ENCODE measurements around the gene METTL6.
A peak's percentile ranks its signal among the peaks of the same experiment; 100 is the strongest.
"Not testable (repeated sequence)": the region's sequence is repeated elsewhere in the genome, so short reads cannot be mapped to it uniquely, and the experiment has no call there.

METTL6 gene

DNA sequence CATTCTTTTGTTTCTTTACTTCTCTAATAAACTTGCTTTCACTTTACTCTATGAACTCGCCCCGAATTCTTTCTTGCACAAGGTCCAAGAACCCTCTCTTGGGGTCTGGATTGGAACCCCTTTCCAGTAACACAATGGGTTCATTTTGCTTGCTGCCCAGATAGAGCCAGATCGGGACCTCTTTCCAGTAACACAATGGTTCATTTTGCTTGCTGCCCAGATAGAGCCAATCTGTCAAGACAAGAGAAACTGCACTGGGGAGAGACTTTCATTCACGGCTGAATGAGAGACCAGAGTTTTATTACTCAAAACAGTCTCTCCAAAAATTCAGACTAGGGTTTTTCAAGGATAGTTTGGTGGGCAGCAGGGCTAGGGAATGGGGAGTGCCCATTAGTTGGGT lies 25.4 kb downstream of the METTL6 start:
- DNase-seq, result no peak

DNA sequence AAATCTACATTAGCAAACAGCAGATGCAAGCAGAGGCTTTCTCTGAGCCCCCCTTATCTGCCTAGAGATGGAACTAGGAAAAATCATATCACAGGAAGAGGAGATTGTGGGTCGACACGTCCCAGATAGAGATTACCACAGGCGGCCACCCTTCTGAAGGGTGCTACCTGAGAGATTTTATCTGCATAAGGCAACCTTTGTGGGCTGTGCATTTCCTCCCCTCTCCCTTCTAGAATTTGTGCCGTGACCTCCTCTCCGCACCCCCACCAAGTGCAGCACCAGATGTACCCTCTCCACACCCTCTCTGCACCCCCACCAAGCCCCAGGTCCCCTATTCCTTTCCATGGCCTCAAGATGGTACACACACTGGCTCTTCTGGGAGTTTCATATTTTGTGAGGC lies 27.4 kb downstream of the METTL6 start:
- no peak for DNase-seq

DNA sequence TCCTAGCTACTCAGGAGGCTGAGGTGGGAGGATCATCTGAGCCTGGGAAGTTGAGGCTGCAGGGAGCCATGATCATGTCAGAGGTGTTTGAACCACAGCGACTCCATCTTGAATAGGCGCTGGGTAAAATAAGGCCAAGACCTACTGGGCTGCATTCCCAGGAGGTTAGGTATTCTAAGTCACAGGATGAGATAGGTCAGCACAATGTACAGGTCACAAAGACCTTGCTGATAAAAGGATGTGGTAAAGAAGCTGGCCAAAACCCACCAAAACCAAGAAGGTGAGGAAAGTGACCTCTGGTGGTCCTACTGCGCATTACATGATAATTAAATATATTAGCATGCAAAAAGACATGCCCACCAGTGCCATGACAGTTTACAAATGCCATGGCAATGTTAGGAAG lies 28.6 kb downstream of the METTL6 start:
- DNase-seq, result not testable (repeated sequence)

DNA sequence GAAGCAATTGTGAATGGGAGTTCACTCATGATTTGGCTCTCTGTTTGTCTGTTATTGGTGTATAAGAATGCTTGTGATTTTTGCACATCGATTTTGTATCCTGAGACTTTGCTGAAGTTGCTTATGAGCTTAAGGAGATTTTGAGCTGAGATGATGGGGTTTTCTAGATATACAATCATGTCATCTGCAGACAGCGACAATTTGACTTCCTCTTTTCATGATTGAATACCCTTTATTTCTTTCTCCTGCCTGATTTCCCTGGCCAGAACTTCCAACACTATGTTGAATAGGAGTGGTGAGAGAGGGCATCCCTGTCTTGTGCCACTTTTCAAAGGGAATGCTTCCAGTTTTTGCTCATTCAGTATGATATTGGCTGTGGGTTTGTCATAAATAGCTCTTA lies 34.1 kb downstream of the METTL6 start:
- DNase-seq, result not testable (repeated sequence)

GRCh38 chr3:15391007-15391406 lies 36.3 kb downstream of the METTL6 start:
- DNase-seq, result no peak

- DNase-seq, result no peak
These were observed 36.9 kb downstream of the METTL6 start for GRCh38 chr3:15390460-15390859.

- DNase-seq, result not testable (repeated sequence)
These were observed 39.0 kb downstream of the METTL6 start for GRCh38 chr3:15388335-15388734.

GRCh38 chr3:15387735-15388134 lies 39.6 kb downstream of the METTL6 start:
- DNase-seq, result no peak

- no peak for DNase-seq
These were observed 40.2 kb downstream of the METTL6 start for GRCh38 chr3:15387171-15387581.

DNA sequence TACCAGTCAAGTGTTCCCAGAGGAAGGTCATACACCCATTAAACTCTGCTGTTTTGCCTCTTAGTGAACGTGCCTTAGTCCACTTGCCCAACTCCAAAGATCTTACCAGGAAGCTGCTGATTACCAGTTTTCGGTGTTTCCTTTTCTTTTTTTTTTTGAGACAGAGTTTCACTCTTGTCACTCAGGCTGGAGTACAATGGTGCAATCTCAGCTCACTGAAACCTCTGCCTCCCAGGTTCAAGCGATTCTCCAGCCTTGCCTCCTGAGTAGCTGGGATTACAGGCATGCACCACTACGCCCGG lies 40.7 kb downstream of the METTL6 start:
- not testable (repeated sequence) for DNase-seq

GRCh38 chr3:15385901-15386653 lies 41.3 kb downstream of the METTL6 start:
- DNase-seq, result no peak

- DNase-seq, result not testable (repeated sequence)
These were observed 42.1 kb downstream of the METTL6 start for GRCh38 chr3:15385238-15385695.

DNA sequence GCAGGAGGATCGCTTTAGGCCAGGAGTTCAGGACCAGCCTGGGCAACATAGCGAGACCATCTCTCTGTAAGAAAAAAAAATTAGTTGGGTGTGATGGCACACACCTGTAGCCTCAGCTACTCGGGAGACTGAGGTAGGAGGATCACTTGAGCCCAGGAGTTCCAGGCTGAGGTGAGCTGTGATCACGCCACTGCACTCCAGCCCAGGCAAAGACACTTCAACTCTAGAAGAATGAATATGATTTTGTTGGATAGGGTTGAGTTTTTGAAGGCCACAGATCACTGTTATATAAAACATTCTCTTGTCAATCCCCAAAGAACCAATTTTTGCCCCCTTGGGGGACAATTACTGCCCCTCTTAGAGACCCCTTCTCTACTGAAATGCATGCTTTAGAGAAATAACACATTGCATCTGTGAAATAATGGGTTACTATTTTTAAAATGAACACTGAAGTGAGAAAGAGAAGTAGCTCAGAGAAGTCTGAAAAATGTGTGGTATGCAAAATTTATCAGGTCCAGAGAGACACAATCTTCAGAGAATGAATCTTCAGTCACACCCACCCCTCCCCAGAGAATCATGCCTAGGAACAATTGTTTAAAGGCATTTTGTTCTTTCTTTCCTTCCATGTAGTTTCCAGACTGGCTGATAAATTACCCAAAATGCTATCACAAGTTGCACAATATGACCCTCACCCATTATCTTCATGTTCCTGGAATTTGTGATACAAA lies 42.7 kb downstream of the METTL6 start:
- DNase-seq, result no peak

DNA sequence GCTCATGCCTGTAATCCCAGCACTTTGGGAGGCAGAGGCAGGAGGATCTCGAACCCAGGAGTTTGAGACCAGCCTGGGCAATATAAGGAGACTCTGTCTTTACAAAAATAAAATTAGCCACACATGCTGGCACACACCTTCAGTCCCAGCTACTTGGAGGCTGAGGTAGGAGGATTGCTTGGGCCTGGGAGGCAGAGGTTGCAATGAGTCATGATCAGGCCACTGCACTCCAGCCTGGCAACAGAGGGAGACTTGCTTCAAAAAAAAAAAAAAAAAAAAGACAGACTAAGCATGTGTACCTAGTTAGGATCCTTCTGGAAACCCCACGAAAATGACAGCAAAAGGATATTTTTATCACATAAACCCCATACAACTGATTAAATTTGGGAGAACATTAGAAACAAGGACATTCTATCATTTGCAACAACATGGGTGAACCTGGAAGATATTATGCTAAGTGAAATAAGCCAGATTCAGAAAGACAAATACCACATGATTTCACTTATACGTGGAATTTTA lies 44.9 kb downstream of the METTL6 start:
- DNase-seq, result no peak

GRCh38 chr3:15380980-15381890 lies 46.1 kb downstream of the METTL6 start:
- DNase-seq, result no peak

GRCh38 chr3:15377961-15378791 lies 49.2 kb downstream of the METTL6 start:
- DNase-seq, result peak; percentile 97

- no peak for DNase-seq
These were observed 51.8 kb downstream of the METTL6 start for GRCh38 chr3:15375461-15376000.

- DNase-seq, result no peak
These were observed 54.4 kb downstream of the METTL6 start for GRCh38 chr3:15372918-15373317.

DNA sequence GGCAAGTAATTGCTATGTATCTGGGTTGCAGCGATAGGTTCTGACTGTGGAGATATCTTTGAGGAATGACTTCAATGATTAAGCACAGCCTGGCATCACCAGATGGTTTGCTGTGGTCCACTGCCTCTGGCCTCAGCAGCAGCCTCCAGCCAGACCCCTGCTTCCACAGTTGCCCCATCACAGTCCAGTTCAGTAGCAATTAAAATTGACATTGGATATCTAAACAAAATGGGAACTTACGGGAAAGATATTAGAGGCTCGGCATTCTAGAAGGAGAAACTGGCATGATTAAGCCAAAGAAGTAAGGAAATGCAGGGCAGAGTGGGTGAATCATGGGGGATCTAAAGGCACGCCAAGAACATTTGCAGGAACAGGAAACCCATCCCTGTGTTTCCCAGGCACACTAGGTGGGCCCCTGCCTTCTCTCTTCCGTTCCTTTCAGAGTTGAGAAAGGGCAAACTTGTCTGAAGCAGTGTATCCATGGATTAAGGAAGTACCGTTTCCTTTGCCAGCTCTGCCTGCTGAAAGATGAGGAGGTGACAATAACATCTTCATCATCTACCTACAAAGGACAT lies 58.7 kb downstream of the METTL6 start:
- no peak for DNase-seq

DNA sequence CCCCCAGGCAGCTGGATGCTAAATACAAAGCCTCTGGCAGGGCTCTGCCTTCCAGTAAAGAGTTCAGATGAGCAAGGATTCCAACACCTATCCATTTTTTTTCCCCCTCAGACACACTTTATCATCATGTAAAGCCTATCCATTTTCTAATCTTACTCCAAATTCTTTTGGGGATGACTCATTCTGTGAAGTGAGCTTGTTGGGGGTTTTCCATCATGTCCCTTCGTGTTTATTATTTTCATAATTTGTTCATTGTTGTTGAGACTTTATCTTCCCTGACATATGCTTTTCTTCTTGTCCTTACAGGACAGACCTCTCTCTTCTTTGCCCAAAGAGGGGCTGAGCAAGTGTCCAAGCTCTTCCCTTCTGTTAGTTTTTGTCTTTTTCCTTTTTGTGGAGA lies 60.3 kb downstream of the METTL6 start:
- DNase-seq, result no peak

GRCh38 chr3:15364078-15364477 lies 63.3 kb downstream of the METTL6 start:
- not testable (repeated sequence) for DNase-seq
